ENCODE data around the gene GPX2.

GRCh38 chr14:64946310-64947045, 3.9 kb upstream of the GPX2 start:
- TF ChIP-seq POLR2A (IDR thresholded peaks at IDR 0.05) (no peak), CTCF (IDR thresholded peaks at IDR 0.05) (no peak), POLR2AphosphoS5 (IDR thresholded peaks at IDR 0.05) (no peak)
